Stimulated activated CD4-positive, alpha-beta T cell treated with anti-CD3 and anti-CD28 coated beads, Interleukin-4, amount 100 ng/mL, for 48 hours (primary cell): ENCODE results near the gene SLC48A1.
A peak's percentile ranks its signal among the peaks of the same experiment; 100 is the strongest.
"Not testable (repeated sequence)": the region's sequence is repeated elsewhere in the genome, so short reads cannot be mapped to it uniquely, and the experiment has no call there.

Experiments
- DNase-seq, 2 donors: peaks; one replicate each; pipeline ENCODE4 v3.0.0-alpha.2; 2020; ENCODE audit warnings: low read depth in 2 of 2

The SLC48A1 gene

GRCh38 chr12:47791351-47791746 lies 18.3 kb downstream of the SLC48A1 start:
- no peak for DNase-seq

DNA sequence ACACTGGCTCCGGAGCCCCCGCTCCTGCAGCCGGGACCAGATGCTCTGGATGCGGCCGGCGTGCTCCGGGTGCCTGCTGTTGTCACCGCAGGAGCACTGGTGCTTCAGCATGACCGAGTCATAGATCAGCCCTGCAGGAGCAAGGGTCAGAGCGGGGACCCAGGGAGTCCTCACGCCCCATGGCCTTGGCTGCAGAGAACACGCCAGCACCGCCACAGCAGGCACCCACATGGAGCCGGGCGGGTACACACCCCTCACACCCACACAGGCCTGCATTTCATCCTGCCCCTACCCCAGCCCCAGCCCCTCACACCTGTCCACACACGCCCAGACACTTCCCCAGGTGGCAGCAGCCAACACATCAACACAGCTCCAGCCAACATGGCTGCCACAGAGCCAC lies 18.8 kb downstream of the SLC48A1 start:
- no peak for DNase-seq

- DNase-seq: no peak
Observed at GRCh38 chr12:47793015-47793681, 20.1 kb downstream of the SLC48A1 start.

DNA sequence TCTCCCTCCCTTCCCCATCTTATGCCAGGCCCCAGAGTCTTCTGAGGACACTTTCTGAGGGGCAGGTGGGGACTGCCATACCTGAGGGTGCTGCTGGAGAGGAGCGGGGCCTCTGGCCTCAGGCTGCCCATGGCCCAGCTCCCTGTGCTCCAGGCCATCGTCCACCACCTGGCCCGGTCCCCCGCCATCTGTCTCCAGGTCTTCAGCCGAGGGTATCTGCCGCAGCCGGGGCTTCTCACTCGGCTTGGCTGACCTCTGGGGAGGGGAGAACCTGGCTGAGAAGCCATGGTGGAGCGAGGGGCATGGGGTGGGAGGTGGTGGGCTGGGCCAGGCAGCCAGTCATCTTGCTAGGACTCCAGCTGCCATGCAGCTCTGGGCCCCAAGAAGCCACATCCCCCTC lies 21.6 kb downstream of the SLC48A1 start:
- no peak for DNase-seq

DNA sequence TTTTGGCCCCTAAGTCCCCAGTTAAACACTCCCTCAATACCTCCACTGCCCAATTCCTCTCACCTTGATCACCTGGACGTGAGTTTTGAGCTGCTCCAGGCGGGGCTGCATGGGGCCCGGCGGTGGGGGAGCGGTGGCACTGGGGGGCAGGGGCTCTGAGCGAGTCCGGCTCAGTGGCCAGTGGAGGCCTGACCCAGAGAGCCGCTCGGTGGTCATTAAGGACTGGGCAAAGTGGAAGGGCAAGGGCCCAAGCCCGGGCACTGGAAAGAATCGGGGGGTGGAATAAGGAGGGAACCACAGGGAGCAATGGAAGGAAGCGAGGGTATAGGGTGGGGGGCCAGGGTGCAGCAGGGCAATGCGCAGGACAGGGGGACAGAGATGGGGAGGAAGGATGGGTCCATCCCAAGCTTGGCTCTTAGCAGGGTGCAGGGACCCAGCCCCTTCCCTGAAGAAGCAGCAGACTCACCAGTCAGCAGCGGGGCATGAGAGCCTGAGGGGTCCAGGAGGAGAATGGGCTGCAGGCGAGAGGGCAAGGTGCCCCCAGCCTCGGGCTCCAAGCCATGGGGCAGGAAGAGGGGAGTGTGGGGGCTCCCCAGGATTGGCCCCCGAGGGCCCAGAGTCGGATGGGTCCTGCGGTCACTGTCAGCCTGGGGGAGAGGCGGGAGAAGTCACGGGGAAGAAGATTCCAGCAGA lies 22.2 kb downstream of the SLC48A1 start:
- DNase-seq: no peak

GRCh38 chr12:47795814-47796411 lies 22.9 kb downstream of the SLC48A1 start:
- DNase-seq: no peak

- DNase-seq: no peak
Observed at GRCh38 chr12:47797441-47797840, 24.4 kb downstream of the SLC48A1 start.

DNA sequence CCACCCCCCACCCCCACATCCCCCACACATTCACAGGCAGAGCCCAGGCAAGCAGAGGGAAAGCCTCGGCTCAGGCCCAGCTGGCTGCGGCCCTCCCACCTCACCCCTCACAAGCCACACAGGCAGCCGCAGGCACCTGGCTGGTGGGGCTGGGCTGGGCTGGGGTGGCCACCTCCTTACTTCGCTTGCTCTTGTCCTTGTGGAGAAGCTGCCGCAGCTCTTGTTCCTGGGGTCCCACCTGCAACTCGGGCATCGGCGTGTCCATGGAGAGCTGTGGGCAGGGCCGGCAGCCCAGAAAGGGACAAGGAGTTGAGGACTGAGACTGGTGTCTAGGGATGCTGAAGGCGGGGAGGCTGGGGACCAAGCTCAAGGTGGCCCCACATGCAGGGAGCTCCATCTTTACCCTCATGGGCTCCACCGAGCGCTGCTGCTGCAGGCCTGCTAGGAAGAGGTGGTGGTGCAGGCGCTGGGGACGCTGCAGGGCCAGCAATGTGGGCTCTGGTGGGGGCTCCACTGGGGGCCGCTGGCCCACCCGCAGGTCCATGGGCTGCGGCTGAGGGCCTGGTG lies 25.4 kb downstream of the SLC48A1 start:
- DNase-seq: no peak

DNA sequence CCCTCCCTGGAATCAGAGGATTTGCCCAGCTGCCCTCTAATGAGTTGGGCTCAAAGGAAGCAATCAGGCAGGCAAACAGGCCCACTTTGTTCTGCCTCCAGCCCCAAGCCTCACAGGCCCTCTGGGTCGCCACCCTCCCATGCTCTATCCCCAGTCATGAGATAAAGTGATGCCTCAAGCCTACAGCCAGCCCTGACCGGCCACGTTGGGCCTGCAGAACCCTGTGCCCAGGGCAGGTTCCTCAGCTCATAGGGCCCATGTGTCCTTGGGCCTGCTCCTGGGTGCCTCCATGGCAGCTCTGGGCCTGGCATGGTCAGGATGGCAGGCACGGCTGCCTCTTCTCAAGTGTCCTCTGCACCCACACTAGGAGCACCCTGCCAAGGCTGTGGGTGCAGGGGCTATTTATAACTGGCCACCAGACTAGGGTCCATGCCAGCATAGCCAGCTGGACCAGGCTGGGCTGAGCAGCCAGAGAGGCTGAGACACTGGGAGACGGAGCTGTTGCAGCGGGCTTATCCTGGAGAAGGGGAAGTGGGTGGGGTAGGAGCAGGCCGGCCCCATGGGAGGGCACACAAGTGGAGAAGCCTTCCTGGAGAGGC lies 26.4 kb downstream of the SLC48A1 start:
- DNase-seq: no peak

DNA sequence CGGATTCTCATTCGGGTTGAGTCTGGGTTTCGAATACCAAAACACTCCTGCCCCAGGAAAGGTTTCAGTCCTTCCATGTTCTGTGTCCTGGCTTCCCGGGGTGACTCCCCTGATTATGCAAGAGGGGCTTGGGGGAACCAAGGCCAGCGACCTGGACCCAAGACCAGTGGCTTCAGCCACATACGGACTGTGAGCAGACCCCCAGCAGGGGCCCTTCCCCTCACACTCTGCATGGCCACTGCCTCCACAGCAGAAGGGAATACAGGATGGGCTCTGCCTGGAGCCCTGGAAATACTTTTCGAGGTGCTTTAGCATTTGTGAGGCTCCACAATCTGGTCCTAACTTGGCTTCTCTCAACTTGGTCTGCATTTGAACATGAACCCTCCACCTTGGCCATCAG lies 27.5 kb downstream of the SLC48A1 start:
- DNase-seq: no peak

- no peak for DNase-seq
Observed at GRCh38 chr12:47801170-47801903, 28.3 kb downstream of the SLC48A1 start.

GRCh38 chr12:47801904-47802246 lies 28.8 kb downstream of the SLC48A1 start:
- DNase-seq: no peak

GRCh38 chr12:47802312-47802711 lies 29.3 kb downstream of the SLC48A1 start:
- DNase-seq: no peak

- no peak for DNase-seq
Observed at GRCh38 chr12:47803191-47803875, 30.3 kb downstream of the SLC48A1 start.

DNA sequence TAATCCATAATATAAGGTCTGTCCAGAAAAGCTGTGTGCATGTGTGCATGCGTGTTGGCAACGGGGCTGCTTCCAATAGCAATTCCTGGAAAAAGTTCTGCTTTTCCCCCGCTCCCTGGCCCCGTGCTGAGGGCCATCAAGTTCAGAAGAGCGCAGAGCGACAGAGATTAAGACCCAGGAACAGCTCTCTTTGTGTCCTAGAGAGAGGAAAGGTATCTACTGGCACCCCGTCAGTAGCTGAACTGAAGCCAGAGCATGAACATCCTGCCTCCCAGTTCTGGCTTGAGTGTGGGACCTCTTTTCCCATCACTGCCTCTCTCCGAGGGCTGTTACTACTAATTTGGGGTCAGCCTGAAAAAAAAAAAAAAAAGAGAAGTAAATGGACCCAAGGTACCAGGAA lies 31.1 kb downstream of the SLC48A1 start:
- DNase-seq: no peak

DNA sequence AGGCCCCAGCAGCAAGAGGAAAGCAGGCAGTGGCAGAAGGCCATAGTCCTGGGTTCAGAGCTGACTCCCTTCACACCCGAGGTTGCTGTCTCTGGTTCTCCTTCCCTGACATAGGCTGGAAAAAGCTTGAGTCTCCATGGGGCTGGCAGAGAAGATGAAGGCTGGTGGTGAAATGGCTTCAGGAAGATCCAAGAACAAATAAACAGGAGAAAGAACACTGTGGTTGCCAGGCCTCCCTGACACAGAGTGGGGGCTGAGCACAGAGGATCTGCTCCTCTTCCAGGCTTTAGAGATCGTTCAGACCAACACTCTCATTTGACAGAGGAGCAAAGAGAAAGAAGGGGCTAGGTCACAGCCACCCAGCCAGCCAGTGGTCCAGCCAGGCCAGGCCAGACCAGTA lies 32.4 kb downstream of the SLC48A1 start:
- no peak for DNase-seq

DNA sequence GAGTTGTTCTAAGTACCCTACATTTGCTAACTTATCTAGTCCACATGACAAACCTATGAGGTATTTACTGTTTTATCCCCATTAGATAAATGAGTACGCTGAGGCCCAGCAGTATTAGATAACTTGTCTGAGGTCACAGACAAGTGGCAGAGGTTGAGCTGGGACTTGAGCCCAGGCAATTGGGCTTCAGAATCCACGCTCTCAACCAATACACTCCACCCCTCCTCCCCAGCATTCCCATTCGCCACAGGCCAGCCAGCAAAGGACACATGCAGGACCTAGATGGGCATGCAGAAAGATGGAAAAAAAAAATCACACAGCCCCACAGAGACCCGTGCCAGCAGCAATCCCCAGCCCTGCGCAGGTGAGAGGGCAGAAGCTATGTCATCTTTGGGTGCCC lies 34.3 kb downstream of the SLC48A1 start:
- DNase-seq: no peak

- peak; percentile 52 to 73 for DNase-seq
Observed at GRCh38 chr12:47808050-47808449, 35.0 kb downstream of the SLC48A1 start.

GRCh38 chr12:47808574-47809365 lies 35.7 kb downstream of the SLC48A1 start:
- no peak for DNase-seq

DNA sequence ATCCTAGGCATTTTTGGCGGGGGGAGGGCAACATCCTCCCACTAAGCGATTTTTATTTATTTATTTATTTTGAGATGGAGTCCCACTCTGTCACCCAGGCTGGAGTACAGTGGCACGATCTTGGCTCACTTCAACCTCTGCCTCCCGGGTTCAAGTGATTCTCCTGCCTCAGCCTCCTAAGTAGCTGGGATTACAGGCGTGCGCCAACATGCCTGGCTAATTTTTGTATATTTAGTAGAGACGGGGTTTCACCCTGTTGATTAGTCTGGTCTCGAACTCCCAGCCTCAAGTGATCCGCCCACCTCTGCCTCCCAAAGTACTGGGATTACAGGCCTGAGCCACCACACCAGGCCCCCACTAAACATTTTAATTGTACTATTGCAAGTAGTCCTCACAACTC lies 36.5 kb downstream of the SLC48A1 start:
- DNase-seq: not testable (repeated sequence)

DNA sequence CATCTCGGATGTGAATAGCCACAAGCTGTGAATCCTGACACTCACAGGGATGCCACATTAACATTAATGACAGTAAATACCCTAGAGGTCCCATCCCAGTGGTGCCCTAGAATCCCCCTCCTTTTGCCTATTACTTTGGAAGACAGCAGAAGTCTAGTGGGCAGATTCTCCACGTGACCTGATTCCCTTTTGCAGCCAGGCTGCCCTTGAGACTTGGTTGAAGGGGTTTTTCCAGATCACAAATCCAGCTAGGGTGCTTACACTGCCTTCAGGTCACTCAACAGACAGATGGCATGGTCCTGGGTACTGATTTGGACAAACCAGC lies 38.0 kb downstream of the SLC48A1 start:
- no peak for DNase-seq
